GM21723 (cell line): ENCODE data around the gene GPC5.
"Not testable (repeated sequence)": the region's sequence is repeated elsewhere in the genome, so short reads cannot be mapped to it uniquely, and the experiment has no call there.

Source experiments
- ATAC-seq: cut with Tn5 transposase; IDR thresholded peaks from one replicate; pipeline ENCODE4 v1.9.1; 2021; ENCODE audit warnings: mild to moderate bottlenecking, moderate library complexity; ENCODE audit not compliant: unreplicated experiment

Gene GPC5

DNA sequence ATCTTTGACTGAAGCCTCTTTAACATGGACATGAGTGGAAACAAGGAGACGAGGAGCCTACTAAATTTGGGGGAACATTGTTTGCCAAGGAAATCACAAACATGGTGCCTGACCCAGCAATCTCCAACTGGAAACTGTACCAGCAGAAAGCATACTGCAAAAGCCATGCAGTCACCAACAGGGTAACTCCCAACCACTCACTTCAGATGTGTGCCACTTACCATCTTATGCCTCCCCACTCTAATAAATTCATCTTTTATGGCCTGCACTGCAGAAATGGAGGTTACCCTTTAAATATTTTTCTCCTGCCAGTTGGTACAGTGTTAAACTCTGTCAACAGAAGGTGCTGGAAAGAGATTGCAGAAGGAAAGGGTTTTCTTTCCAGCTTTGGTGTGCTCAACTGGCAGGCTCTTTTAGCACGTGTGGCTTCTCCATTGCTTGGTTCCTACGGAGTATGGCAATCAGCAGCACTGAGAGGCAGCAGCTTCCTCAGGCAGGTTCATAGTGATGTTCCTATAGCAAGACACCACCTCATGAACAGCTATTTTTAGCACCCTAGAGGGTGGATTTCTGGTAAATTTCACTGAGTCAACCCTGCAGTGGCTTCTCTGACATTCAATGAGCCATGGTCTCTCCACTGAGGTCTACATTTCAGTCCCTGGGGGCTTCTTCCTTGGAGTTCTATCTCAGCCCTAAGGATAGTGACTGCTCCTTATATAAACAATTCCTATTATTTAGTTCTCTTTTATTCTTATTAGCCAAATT lies 29.6 kb upstream of the GPC5 start:
- ATAC-seq = no peak

DNA sequence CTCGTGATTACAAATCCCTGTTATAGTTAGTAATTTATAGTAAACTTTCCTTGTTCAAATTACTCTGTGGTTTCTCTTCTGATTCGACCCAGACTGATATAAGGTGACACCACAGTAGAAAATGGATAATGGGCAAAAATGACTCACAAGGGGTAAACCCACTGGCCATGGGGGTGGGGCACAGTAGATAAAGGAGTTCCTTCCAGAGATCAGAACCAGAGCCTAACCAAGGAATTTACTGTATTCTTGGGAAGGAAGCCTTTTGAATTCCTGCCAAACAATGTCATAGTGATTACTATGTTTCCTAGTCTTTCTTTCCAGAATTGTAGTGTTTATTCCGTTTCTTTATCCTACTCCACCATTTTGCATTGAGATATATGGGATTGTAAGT lies 29.0 kb upstream of the GPC5 start:
- ATAC-seq = no peak

DNA sequence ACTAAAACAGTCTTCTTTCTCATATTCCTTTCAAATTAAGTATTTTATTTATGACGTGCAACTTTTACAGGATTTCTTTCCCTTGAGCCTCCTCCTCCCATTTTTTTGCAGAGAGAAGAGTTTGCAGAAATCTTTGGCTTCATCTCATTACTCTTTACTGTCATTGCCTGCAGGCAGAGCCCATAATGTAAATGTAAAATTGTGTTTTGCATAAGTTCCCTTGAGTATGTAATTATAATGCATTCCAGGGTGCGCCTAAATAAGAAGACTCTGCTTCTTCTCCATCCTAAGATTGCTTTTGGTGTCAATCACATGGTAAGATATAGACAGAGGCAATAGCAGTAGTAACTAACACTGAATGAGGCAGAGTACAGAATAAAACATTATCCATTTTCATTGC lies 27.9 kb upstream of the GPC5 start:
- ATAC-seq = no peak

DNA sequence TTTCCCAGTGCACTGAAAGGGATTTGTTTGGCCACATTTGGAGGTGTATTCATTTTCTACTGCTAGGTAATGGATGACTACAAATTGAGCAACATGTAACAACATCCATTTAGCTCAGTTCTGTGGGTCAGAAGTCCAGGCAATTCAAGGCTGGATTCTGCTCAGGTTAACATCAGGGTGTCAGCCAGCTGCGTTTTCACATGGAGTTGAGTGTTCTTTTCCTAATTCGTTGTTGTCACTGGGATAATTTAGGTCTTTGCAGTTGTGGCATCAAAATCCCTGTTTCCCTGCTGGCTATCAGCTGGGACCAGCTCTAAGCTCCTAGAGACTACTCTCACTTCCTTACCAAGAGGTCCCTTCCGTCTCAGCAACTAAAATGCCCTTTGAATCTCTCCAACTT lies 25.5 kb upstream of the GPC5 start:
- no peak for ATAC-seq

DNA sequence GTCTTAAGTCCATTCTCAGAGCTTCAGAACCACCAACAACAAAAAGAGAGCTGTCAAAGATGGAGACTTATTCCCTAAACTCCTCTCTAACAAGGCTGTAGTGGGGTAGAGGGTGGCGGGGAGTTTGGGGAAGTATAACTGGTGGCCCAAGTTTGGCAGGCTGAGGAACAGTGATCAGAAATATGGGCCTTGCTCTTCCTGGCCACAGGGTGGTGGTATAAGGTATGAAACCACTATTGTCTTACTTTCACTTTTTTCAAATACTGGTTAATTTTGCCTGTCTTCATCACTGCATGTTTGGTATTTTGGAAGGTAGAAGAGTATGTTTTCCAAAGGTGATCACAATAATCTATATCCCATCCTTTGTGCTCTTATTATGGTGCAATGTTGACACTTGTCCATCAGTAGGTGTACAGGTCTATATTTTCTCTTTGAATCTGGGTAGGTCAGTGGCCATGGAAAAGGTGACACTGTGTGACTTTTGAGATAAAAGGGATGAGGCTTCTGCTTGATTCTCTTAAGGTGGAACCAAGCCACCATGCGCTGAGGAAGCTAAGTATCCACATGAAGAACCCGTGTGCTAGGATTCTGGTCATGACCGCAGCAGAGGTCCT lies 23.2 kb upstream of the GPC5 start:
- ATAC-seq = peak; percentile 97

DNA sequence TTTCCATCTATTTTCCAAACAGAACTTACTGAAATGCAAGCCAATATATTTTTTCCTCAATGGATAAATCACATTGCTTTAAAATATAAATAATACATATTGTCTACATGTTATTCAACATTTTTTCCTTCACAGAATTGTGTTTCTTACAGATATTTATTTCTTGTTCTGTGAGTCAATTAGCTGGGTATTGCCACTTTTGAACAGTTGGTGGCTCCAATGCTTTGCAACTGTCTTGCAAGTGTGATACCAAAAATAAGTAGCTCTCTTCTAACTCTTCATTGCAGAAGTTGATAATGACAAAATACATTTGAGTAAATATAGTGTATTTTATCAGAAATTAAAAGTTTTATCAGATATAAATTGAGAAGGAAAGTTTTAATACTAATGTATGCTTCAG lies 17.1 kb upstream of the GPC5 start:
- peak; percentile 58 for ATAC-seq

DNA sequence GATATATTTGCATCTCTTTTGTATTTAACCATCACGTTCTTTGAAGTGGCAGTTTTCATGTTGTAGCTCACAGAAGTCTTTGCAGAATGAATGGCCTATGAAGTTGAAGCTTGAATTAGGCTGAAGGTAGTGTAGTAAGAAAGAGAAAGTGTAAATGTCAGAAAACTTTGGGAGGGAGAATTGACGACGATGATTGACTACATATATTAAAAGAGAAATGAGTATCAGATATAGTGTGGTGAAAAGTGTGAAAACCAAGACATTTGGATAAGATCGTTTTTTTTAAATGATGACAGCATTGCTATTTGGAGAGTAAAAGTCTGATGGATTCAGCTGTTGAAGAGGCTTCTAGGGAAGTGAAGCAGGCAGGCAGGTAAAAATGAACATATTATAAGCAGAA lies 14.6 kb upstream of the GPC5 start:
- no peak for ATAC-seq

DNA sequence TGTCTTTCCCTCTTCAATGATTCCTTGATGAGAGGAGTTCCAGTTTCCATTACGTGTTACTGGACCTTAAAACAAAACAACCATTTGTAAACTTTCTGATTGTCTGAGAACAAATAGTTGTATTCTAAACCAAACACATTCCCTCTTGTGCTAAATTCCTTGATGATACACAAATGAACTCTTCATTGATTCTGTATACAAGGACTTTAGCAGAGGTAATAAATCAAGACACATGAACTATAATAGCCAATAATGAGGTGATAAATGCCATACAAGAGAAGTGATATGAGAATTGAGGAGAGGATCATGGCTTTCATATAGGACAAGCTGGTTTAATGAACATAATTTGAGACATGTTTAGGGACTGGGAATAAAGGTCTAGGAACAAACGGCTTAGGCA lies 13.5 kb upstream of the GPC5 start:
- ATAC-seq = no peak

DNA sequence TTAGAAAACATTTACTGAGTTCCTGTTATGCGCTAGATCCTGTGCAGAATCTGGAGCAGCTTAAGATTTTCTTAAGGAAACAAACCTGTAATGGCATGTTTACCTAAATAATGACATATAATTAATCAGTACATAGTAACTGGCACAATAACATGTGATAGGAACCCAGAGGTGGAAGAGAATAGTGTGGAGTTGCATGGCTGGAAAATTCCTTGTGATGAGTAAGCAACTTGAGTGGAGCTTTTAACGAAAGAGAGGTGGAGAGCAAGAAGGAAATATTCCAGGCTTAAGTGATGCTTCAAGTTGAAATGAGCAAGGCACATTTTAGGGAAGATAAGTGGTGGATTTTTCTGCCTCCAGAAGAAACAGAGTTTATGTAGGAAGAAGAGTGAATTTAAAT lies 9.2 kb upstream of the GPC5 start:
- no peak for ATAC-seq

DNA sequence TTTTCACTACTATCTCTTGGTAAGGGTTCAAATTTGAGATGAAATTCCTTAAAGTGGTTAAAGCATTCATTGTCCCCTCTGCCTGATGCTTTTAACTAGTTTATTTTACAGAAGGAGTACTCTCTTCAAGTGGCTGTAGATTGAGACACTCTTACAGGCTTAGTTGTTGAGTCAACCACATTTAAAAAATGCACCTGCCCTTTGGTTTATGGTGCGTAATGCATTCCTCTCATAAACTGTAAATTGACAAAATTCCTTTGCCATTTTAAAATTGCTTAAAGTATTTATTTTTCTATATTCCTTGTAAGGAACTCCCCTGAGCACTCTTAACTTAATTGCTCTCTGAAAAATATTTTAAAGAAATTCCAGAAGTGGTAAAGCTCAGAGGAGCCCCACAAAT lies 826 bp upstream of the GPC5 start:
- ATAC-seq = no peak

DNA sequence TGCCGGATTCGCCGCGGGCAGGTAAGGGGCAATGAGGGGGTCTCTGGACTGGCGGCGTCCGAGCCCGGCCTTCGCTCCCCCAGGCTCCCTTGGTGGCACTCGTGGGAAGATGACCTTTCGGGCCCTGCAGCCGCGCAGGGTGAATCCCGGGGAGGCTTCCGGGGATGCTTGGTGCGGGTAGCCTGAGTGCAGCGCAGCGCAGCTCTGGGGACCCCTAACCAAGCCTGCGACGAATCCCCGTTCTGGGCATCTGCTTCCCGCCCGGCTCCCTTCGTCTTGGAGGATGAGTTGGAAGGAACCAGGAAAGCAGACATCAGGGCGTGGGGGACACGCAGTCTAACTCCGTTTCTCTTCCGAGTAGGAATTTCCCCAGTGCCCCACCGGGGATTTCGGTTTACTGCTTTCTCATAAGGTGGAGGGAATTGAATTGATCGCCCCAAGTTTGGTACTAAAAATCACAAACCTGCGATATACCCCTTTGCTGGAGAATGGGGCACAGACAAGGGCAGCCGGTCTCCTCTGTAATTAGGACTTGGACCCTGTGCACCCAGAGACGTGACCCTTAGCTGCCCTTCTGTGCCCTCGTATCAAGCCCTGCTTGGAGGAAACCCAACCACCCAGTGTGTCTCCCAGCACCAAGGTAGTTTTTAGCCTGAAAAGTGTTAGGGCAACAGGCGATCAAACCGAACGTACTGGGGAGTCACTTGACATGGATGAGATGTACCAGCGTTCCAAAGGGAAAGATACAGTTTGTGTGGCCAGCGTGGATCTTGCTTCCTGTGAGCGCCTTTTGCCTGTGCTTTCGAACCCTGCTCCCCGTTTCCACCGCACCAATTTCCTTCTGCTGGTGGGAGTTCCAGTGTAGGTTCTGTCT lies 1.0 kb downstream of the GPC5 start:
- ATAC-seq = peak; percentile 22

DNA sequence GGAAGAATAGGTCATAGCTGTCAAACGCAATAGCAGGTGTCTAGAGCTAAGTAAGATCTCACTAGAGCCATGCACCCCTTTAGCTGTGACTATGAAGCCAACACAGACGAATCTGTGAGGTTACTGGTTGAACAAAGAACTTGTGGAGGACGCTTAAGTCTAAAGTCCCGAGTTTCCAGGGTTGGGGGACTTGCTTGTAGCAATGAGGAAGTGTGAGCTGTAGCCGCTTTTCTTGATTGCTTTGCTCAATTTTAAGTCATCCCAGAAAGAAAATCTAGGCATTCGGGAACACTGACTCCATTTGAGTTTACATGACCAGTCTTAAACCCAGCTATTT lies 1.6 kb downstream of the GPC5 start:
- no peak for ATAC-seq

DNA sequence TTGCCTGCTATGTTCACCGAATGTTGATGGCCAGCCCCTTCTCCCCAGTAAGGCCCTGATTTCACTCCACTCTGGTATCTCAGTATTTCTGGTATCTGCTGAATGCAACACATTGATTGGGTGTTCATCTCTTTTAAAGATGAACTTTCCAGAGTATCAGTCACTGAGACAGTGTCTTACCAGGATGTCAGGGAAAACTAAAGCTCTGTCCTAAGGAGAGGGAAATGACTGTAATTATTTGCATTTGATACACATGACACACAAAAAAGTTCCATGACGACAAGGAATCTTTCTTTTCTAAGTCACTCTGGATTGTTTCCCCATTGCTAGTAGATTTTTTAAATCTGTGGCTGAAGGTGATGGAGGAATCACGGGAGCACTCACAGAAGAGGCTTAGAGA lies 2.2 kb downstream of the GPC5 start:
- ATAC-seq = no peak

DNA sequence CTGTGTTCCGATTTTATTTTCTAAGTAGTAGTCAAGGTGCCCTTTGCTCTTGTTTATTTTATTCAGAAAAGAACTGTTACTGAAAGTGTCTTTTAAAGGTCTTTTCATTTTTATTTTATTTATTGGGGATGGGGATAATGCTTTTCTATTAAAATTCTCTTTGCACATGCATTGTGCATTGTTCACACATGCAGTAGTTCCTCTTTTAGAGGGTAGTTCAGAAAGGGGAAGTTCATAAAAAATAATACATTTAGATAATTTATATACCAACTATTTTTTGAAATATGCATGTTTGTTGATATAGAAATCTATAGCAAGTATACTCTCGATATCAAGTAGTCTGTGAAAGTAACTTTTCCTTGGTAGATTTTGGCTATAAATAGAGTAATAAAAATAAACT lies 3.5 kb downstream of the GPC5 start:
- ATAC-seq = no peak

DNA sequence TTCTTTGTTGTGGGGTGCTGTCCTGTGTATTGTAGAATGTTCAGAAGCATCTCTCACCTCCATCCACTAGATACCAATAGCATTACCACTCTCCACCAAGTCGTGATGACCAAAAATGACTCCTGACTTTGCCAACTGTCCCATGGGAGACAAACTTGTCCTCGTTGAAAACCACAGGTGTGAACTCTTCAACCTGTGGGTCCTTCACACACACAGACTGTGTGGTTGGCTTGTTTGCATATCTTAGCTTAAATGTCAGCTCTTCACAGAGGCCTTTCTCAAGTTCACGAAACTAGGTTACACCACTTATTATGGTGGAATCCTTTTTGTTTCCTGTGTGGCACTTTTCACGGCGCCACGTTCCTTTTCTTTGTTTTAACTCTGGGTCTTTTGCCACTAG lies 6.8 kb downstream of the GPC5 start:
- peak; percentile 57 for ATAC-seq

DNA sequence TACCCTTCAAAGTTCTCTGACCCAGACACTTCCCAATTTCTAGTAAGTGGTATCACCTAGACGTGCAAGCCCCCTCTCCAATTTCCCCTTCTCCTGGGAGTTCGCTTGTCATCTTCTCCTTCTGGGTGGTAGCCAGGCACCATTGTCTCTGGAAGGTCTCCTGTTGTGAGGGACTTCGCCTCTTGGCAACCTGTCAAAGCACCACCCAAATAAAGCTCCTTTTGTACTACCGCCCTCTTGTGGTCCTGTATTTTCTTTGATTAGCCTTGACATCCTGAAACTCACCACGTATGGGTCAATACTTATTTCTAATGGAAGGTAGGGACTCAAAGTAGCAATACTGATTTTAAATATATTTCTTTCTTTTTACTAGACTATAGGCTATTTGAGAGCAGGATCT lies 8.2 kb downstream of the GPC5 start:
- peak; percentile 78 for ATAC-seq

DNA sequence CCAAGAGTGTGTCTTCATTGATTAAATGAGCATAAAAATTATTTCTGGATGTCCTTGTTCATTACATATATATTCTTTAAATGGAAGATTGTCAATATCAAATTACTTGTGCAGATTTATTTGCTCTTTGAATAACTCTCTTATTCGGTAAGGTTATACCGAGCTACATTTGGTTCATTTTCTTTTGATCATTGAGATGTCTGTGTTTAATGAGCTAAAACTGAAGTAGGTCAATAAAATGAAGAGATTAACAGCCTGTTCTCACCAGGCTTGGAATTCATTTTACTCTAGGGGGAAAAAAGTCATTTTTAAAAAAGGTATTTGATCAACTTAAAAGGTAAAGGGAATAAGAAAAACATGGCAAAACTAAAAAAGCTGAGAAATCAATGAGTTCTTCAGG lies 10.6 kb downstream of the GPC5 start:
- no peak for ATAC-seq

DNA sequence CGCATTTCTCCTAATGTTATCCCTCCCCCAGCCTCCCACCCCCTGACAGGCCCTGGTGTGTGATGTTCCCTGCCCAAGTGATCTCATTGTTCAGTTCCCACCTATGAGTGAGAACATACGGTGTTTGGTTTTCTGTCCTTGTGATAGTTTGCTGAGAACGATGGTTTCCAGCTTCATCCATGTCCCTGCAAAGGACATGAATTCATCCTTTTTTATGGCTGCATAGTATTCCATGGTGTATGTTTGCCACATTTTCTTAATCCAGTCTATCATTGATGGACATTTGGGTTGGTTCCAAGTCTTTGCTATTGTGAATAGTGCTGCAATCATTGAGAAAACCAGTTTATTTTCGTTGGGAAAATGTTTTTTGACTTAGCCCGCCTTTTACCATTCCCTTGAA lies 18.2 kb downstream of the GPC5 start:
- ATAC-seq = not testable (repeated sequence)

DNA sequence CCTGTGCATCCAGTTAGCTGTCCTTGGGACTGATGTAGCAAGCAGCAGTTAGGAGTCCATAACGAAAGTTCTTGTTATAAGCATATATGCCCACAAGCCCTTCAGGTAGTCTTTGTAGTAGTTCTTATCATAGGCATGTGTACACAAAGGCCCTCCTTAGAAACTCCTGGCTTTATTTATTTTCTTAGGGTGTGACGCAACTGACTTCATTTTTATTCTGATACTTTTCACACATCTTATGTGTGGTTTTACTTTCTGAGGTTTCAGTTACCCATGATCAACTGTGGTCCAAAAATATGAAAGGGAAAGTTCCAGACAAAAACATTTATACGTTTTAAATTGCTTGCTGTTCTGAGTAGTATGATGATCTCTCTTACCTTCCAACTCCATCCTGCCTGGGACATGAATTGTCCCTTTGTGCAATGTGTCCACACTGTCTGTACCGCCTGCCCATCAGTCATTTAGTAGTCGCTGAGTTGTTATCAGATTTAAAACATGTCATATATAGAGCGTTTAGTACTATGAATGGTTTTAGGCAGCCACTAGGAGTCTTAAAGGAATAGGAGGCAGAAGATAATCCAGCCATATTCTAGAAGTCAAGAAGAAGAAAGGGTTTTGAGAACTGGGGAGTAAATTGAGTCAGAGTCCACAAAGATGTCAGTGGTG lies 19.4 kb downstream of the GPC5 start:
- no peak for ATAC-seq

DNA sequence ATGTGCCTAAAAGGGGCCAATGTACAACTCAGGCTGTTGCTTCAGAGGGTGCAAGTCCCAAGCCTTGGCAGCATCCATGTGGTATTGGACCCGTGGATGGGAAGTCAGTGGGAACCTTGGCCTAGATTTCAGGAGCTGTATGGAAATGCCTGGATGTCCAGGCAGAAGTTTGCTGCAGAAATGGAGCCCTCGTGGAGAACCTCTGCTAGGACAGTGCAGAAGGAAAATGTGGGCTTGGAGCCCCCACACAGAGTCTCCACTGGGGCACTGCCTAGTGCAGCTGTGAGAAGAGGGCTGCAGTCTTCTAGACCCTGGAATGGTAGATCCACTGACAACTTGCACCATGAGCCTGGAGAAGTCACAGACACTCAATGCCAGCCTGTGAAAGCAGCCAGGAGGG lies 28.5 kb downstream of the GPC5 start:
- ATAC-seq = no peak

DNA sequence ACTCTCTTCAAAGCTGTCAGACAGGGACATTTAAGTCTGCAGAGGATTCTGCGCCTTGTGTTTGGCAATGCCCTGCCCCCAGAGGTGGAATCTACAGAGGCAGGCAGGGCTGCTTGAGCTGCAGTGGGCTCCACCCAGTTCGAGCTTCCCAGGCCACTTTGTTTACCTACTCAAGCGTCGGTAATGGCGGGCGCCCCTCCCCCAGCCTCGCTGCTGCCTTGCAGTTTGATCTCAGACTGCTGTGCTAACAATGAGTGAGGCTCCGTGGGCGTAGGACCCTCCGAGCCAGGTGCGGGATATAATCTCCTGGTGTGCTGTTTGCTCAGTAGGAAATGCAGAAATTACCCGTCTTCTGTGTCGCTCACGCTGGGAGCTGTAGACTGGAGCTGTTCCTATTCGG lies 40.3 kb downstream of the GPC5 start:
- ATAC-seq = not testable (repeated sequence)

DNA sequence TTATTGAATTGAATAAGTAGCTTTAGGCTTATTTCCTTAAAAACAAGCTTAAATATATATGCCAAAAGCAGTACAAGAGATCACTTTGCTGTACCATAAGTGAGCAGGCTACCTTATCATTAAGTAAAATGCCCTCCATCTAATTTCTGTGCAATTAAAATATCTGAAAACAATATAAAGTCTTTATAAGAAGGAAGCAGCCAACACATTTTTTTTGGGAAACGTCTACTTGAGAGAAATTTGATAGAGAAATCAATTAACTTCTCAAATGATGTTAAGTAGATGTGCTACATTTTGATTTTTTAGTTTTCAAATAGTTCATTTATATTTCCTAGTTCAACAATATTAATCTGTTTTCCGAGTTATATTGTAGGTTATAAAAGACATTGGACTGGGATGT lies 52.5 kb downstream of the GPC5 start:
- ATAC-seq = no peak
